Astrocyte (in vitro differentiated cells and primary cell): ENCODE results near the gene ZNF74. TPM values are rescaled to one million over a fixed set of nuclear protein-coding genes. Genes with fewer than 3 reads are reported as not detected.

Experiments used
- DNase-seq: peaks from one replicate; pipeline ENCODE4 v3.0.0-alpha.2; 2010; ENCODE audit warnings: low read depth
- FAIRE-seq: peaks from 2 replicates; lab custom pipeline; 2011; peaks lifted over from hg19 to GRCh38; lab: Jason Lieb, UNC
- H2AFZ ChIP-seq: 2 replicates; pipeline ENCODE4 v1.6.0; 2012; ENCODE audit warnings: low read depth, low read length, inconsistent platforms
- H3K27ac ChIP-seq: 2 replicates; pipeline ENCODE4 v1.5.1; 2011; ENCODE audit warnings: low read depth, low read length, inconsistent platforms
- H3K27me3 ChIP-seq: 2 replicates; pipeline ENCODE4 v1.6.0; 2011; ENCODE audit warnings: low read length, inconsistent platforms; ENCODE audit not compliant: insufficient read depth
- H3K36me3 ChIP-seq: 2 replicates; pipeline ENCODE4 v1.5.1; 2011; ENCODE audit warnings: low read length, inconsistent platforms; ENCODE audit not compliant: insufficient read depth
- H3K4me1 ChIP-seq: 2 replicates; pipeline ENCODE4 v1.5.1; 2011; ENCODE audit warnings: low read length, inconsistent platforms; ENCODE audit not compliant: insufficient read depth
- H3K4me2 ChIP-seq: 2 replicates; pipeline ENCODE4 v1.6.0; 2012; ENCODE audit warnings: low read length, inconsistent platforms
- H3K4me3 ChIP-seq: 2 replicates; pipeline ENCODE4 v1.5.1; 2011; ENCODE audit warnings: low read depth, mild to moderate bottlenecking, low read length, inconsistent platforms; ENCODE audit not compliant: insufficient read depth
- H3K79me2 ChIP-seq: 2 replicates; pipeline ENCODE4 v1.6.0; 2012; ENCODE audit warnings: mild to moderate bottlenecking, low read length, inconsistent platforms; ENCODE audit not compliant: insufficient read depth
- H3K9ac ChIP-seq: 2 replicates; pipeline ENCODE4 v1.6.0; 2012; ENCODE audit warnings: mild to moderate bottlenecking, low read length, inconsistent platforms
- H3K9me3 ChIP-seq: 2 replicates; pipeline ENCODE4 v1.5.1; 2012; ENCODE audit warnings: low read depth, mild to moderate bottlenecking, low read length, inconsistent platforms; ENCODE audit not compliant: insufficient read depth
- H4K20me1 ChIP-seq: 2 replicates; pipeline ENCODE4 v1.6.0; 2012; ENCODE audit warnings: low read length, inconsistent platforms; ENCODE audit not compliant: insufficient read depth
- H3K27ac Mint-ChIP-seq: one replicate; pipeline ENCODE4 v1.8.0; 2021; ENCODE audit warnings: mild to moderate bottlenecking, mixed read lengths; ENCODE audit not compliant: unreplicated experiment
- H3K27me3 Mint-ChIP-seq: one replicate; pipeline ENCODE4 v1.8.0; 2021; ENCODE audit warnings: low read depth, mixed read lengths; ENCODE audit not compliant: unreplicated experiment
- H3K36me3 Mint-ChIP-seq: one replicate; pipeline ENCODE4 v1.8.0; 2021; ENCODE audit warnings: low read depth, mixed read lengths; ENCODE audit not compliant: unreplicated experiment
- H3K4me1 Mint-ChIP-seq: one replicate; pipeline ENCODE4 v1.8.0; 2021; ENCODE audit warnings: low read depth, mixed read lengths; ENCODE audit not compliant: unreplicated experiment
- H3K4me3 Mint-ChIP-seq: one replicate; pipeline ENCODE4 v1.8.0; 2021; ENCODE audit warnings: mild to moderate bottlenecking, moderate library complexity, mixed read lengths; ENCODE audit not compliant: unreplicated experiment
- H3K9me3 Mint-ChIP-seq: one replicate; pipeline ENCODE4 v1.8.0; 2021; ENCODE audit warnings: mild to moderate bottlenecking, mixed read lengths; ENCODE audit not compliant: unreplicated experiment
- CTCF ChIP-seq: IDR thresholded peaks from 2 replicates; pipeline ENCODE4 v1.5.1; 2011; ENCODE audit warnings: low read depth, mild to moderate bottlenecking, inconsistent platforms, low read length, moderate library complexity; ENCODE audit not compliant: insufficient read depth
- EZH2 ChIP-seq: IDR thresholded peaks from 2 replicates; pipeline ENCODE4 v1.6.1; 2012; ENCODE audit warnings: mild to moderate bottlenecking, low read length, inconsistent platforms; ENCODE audit not compliant: insufficient read depth
- total RNA-seq: library from RNA; stranded (reverse); gene quantifications from 2 replicates; pipeline ENCODE4 v1.2.1, GENCODE V29; 2021

Gene ZNF74
- total RNA-seq, 1 donor from 2014 or later: 14.2 TPM

- Mint-ChIP-seq H3K27me3 (peaks cover 48% of the 10 kb centered on the region), H3K4me1 (peaks cover 5% of the 10 kb centered on the region), H3K27ac (no peak overlapping the region), H3K9me3 (peaks cover 4% of the 10 kb centered on the region), H3K36me3 (peaks cover 29% of the 10 kb centered on the region), H3K4me3 (no peak overlapping the region)
- Histone ChIP-seq H3K4me3 (peak overlapping the region; percentile 28), H3K4me1 (peaks cover 20% of the 10 kb centered on the region), H3K9ac (no peak overlapping the region), H4K20me1 (peaks cover 96% of the 10 kb centered on the region), H2AFZ (no peak overlapping the region), H3K4me2 (peak overlapping the region; percentile 85), H3K36me3 (peaks cover 7% of the 10 kb centered on the region), H3K27ac (no peak overlapping the region), H3K27me3 (no peaks in the 10 kb centered on the region), H3K79me2 (peaks cover 61% of the 10 kb centered on the region), H3K9me3 (no peaks in the 10 kb centered on the region)
- DNase-seq: no peak
- FAIRE-seq: no peak
- TF ChIP-seq EZH2: no peak
- TF ChIP-seq CTCF: no peak
Observed at GRCh38 chr22:20431511-20432192, 37.7 kb downstream of the ZNF74 start.

- Histone ChIP-seq H3K27ac (no peak overlapping the region), H3K79me2 (peaks cover 67% of the 10 kb centered on the region), H3K4me2 (no peak overlapping the region), H3K4me3 (no peak overlapping the region), H3K27me3 (no peaks in the 10 kb centered on the region), H3K36me3 (peaks cover 4% of the 10 kb centered on the region), H3K9ac (no peak overlapping the region), H2AFZ (no peak overlapping the region), H3K9me3 (no peaks in the 10 kb centered on the region), H3K4me1 (peaks cover 20% of the 10 kb centered on the region), H4K20me1 (peaks cover 96% of the 10 kb centered on the region)
- Mint-ChIP-seq H3K27ac (no peak overlapping the region), H3K4me1 (peaks cover 5% of the 10 kb centered on the region), H3K9me3 (peaks cover 4% of the 10 kb centered on the region), H3K4me3 (no peak overlapping the region), H3K27me3 (peaks cover 43% of the 10 kb centered on the region), H3K36me3 (peaks cover 23% of the 10 kb centered on the region)
- FAIRE-seq (no peak), DNase-seq (no peak)
- no peak for TF ChIP-seq EZH2
Observed at GRCh38 chr22:20432244-20432686, 38.3 kb downstream of the ZNF74 start.

- Mint-ChIP-seq H3K4me1 (peaks cover 6% of the 10 kb centered on the region), H3K9me3 (peaks cover 4% of the 10 kb centered on the region), H3K36me3 (peaks cover 20% of the 10 kb centered on the region), H3K4me3 (peak overlapping the region; percentile 37), H3K27me3 (peaks cover 38% of the 10 kb centered on the region), H3K27ac (no peak overlapping the region)
- TF ChIP-seq EZH2: no peak
- TF ChIP-seq CTCF: no peak
- Histone ChIP-seq H3K4me2 (no peak overlapping the region), H2AFZ (no peak overlapping the region), H3K27ac (no peak overlapping the region), H3K9ac (no peak overlapping the region), H3K9me3 (no peaks in the 10 kb centered on the region), H3K36me3 (no peaks in the 10 kb centered on the region), H3K27me3 (no peaks in the 10 kb centered on the region), H3K79me2 (peaks cover 68% of the 10 kb centered on the region), H4K20me1 (peaks cover 87% of the 10 kb centered on the region), H3K4me1 (peaks cover 21% of the 10 kb centered on the region), H3K4me3 (no peak overlapping the region)
- no peak for FAIRE-seq
- DNase-seq: no peak
Observed at GRCh38 chr22:20433191-20433590, 39.2 kb downstream of the ZNF74 start.
